Stimulated activated CD4-positive, alpha-beta T cell treated with anti-CD3 and anti-CD28 coated beads, Interleukin-4, amount 100 ng/mL, for 24 hours (primary cell): ENCODE measurements around the gene FLT3.
A peak's percentile ranks its signal among the peaks of the same experiment; 100 is the strongest.
"Not testable (repeated sequence)": the region's sequence is repeated elsewhere in the genome, so short reads cannot be mapped to it uniquely, and the experiment has no call there.

ENCODE experiments used
- DNase-seq: peaks from one replicate; pipeline ENCODE4 v3.0.0-alpha.2; 2020

Gene FLT3

GRCh38 chr13:28043224-28043623 lies 57.2 kb downstream of the FLT3 start:
- no peak for DNase-seq

- no peak for DNase-seq
Measured at GRCh38 chr13:28041501-28041900, 58.9 kb downstream of the FLT3 start.

- DNase-seq: no peak
Measured at GRCh38 chr13:28041031-28041461, 59.3 kb downstream of the FLT3 start.

GRCh38 chr13:28037399-28037798 lies 63.0 kb downstream of the FLT3 start:
- peak; percentile 4 for DNase-seq

- no peak for DNase-seq
Measured at GRCh38 chr13:28035146-28035782, 65.1 kb downstream of the FLT3 start.

GRCh38 chr13:28033894-28034655 lies 66.3 kb downstream of the FLT3 start:
- no peak for DNase-seq

GRCh38 chr13:28032438-28032837 lies 67.9 kb downstream of the FLT3 start:
- DNase-seq: not testable (repeated sequence)

- DNase-seq: no peak
Measured at GRCh38 chr13:28031896-28032288, 68.5 kb downstream of the FLT3 start.

GRCh38 chr13:28031220-28031895 lies 69.0 kb downstream of the FLT3 start:
- DNase-seq: no peak

GRCh38 chr13:28027607-28028364 lies 72.6 kb downstream of the FLT3 start:
- DNase-seq: no peak

GRCh38 chr13:28027071-28027470 lies 73.3 kb downstream of the FLT3 start:
- no peak for DNase-seq

GRCh38 chr13:28026508-28026907 lies 73.9 kb downstream of the FLT3 start:
- no peak for DNase-seq

- no peak for DNase-seq
Measured at GRCh38 chr13:28022848-28023518, 77.4 kb downstream of the FLT3 start.

GRCh38 chr13:28014301-28014700 lies 86.1 kb downstream of the FLT3 start:
- no peak for DNase-seq

GRCh38 chr13:28013482-28013881 lies 86.9 kb downstream of the FLT3 start:
- no peak for DNase-seq

GRCh38 chr13:28012896-28013295 lies 87.5 kb downstream of the FLT3 start:
- no peak for DNase-seq

- no peak for DNase-seq
Measured at GRCh38 chr13:28012383-28012782, 88.0 kb downstream of the FLT3 start.

GRCh38 chr13:28010046-28010445 lies 90.3 kb downstream of the FLT3 start:
- DNase-seq: no peak

GRCh38 chr13:28005016-28005415 lies 95.4 kb downstream of the FLT3 start:
- not testable (repeated sequence) for DNase-seq

- no peak for DNase-seq
Measured at GRCh38 chr13:28002886-28003698, 97.3 kb downstream of the FLT3 start.

GRCh38 chr13:28001837-28002473 lies 98.4 kb downstream of the FLT3 start:
- no peak for DNase-seq
